DOHH2 (cell line): Measurements from ENCODE around the gene TNS4.

Experiments used
- H3F3A ChIP-seq: fragments of 200-600 bp; sonication (generic), shearing (Covaris generic); 2 replicates; pipeline ENCODE4 v1.6.0; 2016; ENCODE audit warnings: antibody characterized with exemption, mild to moderate bottlenecking; ENCODE audit not compliant: control insufficient read depth, insufficient read depth
- H3K27ac ChIP-seq: fragments of 200-600 bp; sonication (generic); 2 replicates; pipeline ENCODE4 v1.5.1; 2014; ENCODE audit warnings: low read depth, mild to moderate bottlenecking, low read length, moderate library complexity
- H3K27me3 ChIP-seq: fragments of 200-600 bp; sonication (generic); 2 replicates; pipeline ENCODE4 v1.6.1; 2014; ENCODE audit warnings: mild to moderate bottlenecking, low read length, mixed read lengths; ENCODE audit not compliant: control insufficient read depth
- H3K36me3 ChIP-seq: fragments of 200-600 bp; sonication (generic); 2 replicates; pipeline ENCODE4 v1.6.1; 2014; ENCODE audit warnings: mild to moderate bottlenecking, low read length, moderate library complexity, mixed read lengths; ENCODE audit not compliant: control insufficient read depth
- H3K4me1 ChIP-seq: fragments of 200-600 bp; sonication (generic); 2 replicates; pipeline ENCODE4 v1.6.1; 2014; ENCODE audit warnings: mild to moderate bottlenecking, low read length, mixed read lengths; ENCODE audit not compliant: control insufficient read depth
- H3K4me2 ChIP-seq: fragments of 200-600 bp; sonication (generic); 2 replicates; pipeline ENCODE4 v1.6.0; 2014; ENCODE audit warnings: mild to moderate bottlenecking, low read length, moderate library complexity
- H3K4me3 ChIP-seq: fragments of 200-600 bp; sonication (generic); 2 replicates; pipeline ENCODE4 v1.5.1; 2014; ENCODE audit warnings: mild to moderate bottlenecking, low read length, mixed read lengths
- H3K79me2 ChIP-seq: fragments of 200-600 bp; sonication (generic); 2 replicates; pipeline ENCODE4 v1.6.1; 2014; ENCODE audit warnings: mild to moderate bottlenecking, low read length, mixed read lengths; ENCODE audit not compliant: control insufficient read depth
- H3K9me2 ChIP-seq: fragments of 200-600 bp; sonication (generic); replicated peaks from 2 replicates; pipeline ENCODE4 v1.6.1; 2014; ENCODE audit warnings: mild to moderate bottlenecking, low read length, mixed read lengths; ENCODE audit not compliant: control insufficient read depth
- H3K9me3 ChIP-seq: fragments of 200-600 bp; sonication (generic); 2 replicates; pipeline ENCODE4 v1.6.1; 2014; ENCODE audit warnings: antibody characterized with exemption, low read length, mixed read lengths; ENCODE audit not compliant: control insufficient read depth, insufficient read depth
- H4K20me1 ChIP-seq: fragments of 200-600 bp; sonication (generic); 2 replicates; pipeline ENCODE4 v1.6.0; 2014; ENCODE audit warnings: low read depth, mild to moderate bottlenecking, antibody characterized with exemption, low read length, moderate library complexity; ENCODE audit not compliant: control insufficient read depth, insufficient read depth
- EZH2phosphoT487 ChIP-seq: fragments of 200-600 bp; sonication (generic); IDR thresholded peaks from 2 replicates; pipeline ENCODE4 v1.6.1; 2017; ENCODE audit warnings: borderline replicate concordance, mild to moderate bottlenecking, antibody characterized with exemption, low read length, moderate library complexity, mixed read lengths
- TF ChIP-seq, protein P1 (sequence below): fragments of 200-600 bp; sonication (generic); IDR thresholded peaks from one replicate; pipeline ENCODE4 v1.5.1; 2014; ENCODE audit warnings: antibody characterized with exemption, mild to moderate bottlenecking, low read depth, low read length; ENCODE audit not compliant: poor library complexity, severe bottlenecking

The TNS4 gene

DNA sequence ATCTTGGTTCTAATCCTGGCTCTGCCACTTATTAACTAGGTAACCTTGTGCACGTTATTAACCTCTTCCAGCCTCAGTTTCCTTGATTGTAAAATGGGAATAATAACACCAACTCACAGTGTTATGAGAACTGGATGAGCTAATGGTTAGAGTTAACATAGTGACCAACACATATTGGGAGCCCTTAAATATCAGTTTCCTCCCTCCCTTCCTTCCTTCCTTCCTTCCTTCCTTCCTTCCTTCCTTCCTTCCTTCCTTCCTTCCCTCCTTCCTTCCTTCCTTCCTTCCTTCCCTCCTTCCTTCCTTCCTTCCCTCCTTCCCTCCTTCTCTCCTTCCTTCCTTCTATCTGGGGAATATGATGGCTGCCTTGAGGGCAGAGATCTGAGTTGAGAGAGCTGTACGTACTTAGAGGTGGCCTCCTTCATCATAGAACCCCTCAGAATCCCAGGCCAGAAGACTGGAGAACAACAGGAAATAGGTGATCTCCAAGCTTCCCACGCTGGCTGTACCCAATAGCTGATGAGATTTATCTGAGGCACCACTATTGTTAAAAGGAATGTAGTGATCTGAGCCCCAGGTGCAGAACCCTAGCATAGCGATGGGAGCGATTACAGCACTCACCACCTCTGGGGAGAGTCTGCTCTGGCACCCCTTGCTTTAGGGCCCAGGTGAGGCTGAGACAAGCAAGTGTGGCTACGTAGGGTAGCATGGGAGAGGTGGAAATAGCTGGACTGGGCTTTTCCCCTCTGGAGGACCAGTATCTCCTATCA, 37.7 kb upstream of the TNS4 start:
- no peaks in the 10 kb centered on the region for H3K4me1 ChIP-seq
- no peaks in the 10 kb centered on the region for H3F3A ChIP-seq
- H3K79me2 ChIP-seq = no peaks in the 10 kb centered on the region
- no peak for TF ChIP-seq EZH2phosphoT487
- TF ChIP-seq, protein P1, sequence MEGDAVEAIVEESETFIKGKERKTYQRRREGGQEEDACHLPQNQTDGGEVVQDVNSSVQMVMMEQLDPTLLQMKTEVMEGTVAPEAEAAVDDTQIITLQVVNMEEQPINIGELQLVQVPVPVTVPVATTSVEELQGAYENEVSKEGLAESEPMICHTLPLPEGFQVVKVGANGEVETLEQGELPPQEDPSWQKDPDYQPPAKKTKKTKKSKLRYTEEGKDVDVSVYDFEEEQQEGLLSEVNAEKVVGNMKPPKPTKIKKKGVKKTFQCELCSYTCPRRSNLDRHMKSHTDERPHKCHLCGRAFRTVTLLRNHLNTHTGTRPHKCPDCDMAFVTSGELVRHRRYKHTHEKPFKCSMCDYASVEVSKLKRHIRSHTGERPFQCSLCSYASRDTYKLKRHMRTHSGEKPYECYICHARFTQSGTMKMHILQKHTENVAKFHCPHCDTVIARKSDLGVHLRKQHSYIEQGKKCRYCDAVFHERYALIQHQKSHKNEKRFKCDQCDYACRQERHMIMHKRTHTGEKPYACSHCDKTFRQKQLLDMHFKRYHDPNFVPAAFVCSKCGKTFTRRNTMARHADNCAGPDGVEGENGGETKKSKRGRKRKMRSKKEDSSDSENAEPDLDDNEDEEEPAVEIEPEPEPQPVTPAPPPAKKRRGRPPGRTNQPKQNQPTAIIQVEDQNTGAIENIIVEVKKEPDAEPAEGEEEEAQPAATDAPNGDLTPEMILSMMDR = no peak
- H3K9me3 ChIP-seq = no peaks in the 10 kb centered on the region
- no peaks in the 10 kb centered on the region for H4K20me1 ChIP-seq
- peaks cover 12% of the 10 kb centered on the region for H3K27me3 ChIP-seq
- no peaks in the 10 kb centered on the region for H3K9me2 ChIP-seq
- H3K36me3 ChIP-seq = no peaks in the 10 kb centered on the region
- no peak overlapping the region for H3K4me2 ChIP-seq
- no peak overlapping the region for H3K4me3 ChIP-seq
- no peak overlapping the region for H3K27ac ChIP-seq

DNA sequence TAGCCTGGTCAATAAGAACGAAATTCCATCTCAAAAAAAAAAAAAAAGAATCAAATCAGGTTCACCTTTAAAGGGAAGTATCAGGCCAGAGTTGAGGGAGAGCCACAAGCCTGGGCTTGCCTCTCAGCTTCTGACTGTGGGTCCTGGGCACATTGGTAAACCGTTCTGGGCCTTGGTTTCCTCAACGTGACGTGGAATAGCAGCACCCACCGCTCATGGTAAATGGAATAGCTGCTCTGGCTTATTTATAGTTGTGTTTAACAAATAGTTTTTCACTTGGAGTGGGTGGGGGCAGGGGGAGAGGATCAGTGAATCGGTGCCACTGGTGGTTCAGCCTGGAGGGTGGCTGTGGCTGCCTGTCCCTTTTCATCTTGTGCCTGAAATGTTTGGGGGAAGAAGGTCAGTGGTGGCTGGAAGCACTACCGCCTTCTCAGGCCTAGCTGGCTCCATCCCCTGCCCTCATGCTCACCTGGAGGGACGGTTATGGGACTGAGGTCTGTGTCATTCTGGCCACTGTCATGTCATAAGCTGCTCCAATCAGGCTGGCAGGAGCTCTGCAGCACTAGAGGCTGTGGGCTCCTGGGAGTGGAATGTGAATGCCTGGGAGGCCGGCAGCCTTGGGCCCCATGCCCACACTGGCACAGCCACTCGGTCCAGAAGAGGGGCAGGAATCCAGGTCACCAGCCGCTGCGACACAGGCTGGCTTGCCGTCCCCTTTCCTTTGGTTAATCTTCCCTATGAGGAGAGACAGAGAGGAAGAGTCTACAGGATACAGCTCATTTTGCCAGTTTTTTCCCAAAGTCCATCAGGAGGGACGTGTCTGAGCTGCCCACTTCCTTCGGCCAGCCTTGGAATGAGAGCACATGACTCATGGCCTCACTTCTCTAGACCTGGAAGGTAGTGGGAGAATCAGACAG, 36.9 kb upstream of the TNS4 start:
- TF ChIP-seq EZH2phosphoT487 = no peak
- TF ChIP-seq, protein P1 = no peak
- Histone ChIP-seq H3K9me3 (no peaks in the 10 kb centered on the region), H3K4me3 (no peak overlapping the region), H3K4me2 (no peak overlapping the region), H3K9me2 (no peaks in the 10 kb centered on the region), H4K20me1 (no peaks in the 10 kb centered on the region), H3F3A (no peaks in the 10 kb centered on the region), H3K4me1 (peaks cover 6% of the 10 kb centered on the region), H3K27ac (no peak overlapping the region), H3K27me3 (peaks cover 17% of the 10 kb centered on the region), H3K36me3 (no peaks in the 10 kb centered on the region), H3K79me2 (no peaks in the 10 kb centered on the region)

DNA sequence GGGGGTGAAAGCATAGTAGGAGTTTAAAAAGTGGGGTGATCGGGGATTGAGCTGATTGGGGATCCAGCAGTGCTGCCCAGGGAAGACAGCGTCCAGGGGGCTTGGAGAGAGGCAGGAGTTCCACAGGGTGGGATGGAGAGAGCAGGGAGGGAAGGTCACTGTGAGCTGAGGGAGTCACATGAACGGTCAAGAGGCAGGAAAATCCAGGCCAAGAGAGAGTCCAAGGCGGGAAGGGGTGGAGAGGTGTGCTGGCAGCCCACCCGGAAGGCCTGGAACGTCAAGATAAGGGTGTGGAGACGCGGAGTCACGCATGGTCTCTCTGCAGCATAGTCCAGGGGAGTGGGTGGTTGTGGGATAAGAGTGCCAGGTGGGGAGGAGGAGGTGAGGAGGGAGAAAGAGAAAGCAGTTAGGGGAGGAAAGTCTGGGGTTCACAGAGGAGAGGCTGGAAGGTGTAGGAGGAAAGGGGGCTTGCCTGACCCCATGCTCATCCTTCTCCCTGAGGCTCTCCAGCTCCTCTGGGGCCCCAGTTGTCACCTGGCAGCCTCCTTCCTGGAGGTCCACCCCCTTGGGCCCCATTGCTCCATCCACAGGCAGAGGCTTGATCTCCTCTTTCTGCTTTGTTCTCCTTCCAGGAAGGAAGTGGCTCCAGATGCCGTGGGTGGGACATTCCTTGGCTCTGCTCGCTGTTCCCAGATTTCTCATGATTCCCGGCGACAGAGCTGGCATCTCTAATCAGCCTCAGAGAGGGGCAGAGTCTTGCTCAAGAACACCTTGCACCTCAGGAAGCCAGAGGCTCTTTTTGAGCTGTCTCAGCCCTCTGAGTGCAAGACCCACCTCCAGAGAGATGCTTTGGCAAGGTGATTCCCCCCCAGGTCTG, 35.1 kb upstream of the TNS4 start:
- Histone ChIP-seq H3K9me3 (no peaks in the 10 kb centered on the region), H3K36me3 (no peaks in the 10 kb centered on the region), H3K4me3 (no peak overlapping the region), H3K27ac (no peak overlapping the region), H3K9me2 (no peaks in the 10 kb centered on the region), H3K79me2 (no peaks in the 10 kb centered on the region), H3K4me1 (peaks cover 6% of the 10 kb centered on the region), H3K4me2 (no peak overlapping the region), H4K20me1 (no peaks in the 10 kb centered on the region), H3F3A (no peaks in the 10 kb centered on the region), H3K27me3 (peaks cover 32% of the 10 kb centered on the region)
- no peak for TF ChIP-seq EZH2phosphoT487
- TF ChIP-seq, protein P1 = no peak
